Hematopoietic multipotent progenitor cell treated with erythropoietin and hydrocortisone succinate and interleukin-3 and kit ligand, for 4 days (in vitro differentiated cells): ENCODE results near the gene MILR1.
A peak's percentile ranks its signal among the peaks of the same experiment; 100 is the strongest.
"Not testable (repeated sequence)": the region's sequence is repeated elsewhere in the genome, so short reads cannot be mapped to it uniquely, and the experiment has no call there.

Experiments
- DNase-seq: peaks from one replicate; pipeline ENCODE4 v3.0.0-alpha.2; 2015

MILR1 gene

GRCh38 chr17:64448665-64449512 lies at the start of gene MILR1:
TSS of gene MILR1 (plus strand) at chr17:64449115. CDS start at chr17:64449169, 54 bp downstream.
- DNase-seq, result peak; percentile 97

GRCh38 chr17:64399767-64400156 lies 49.2 kb upstream of the MILR1 start:
- DNase-seq, result no peak

- no peak for DNase-seq
These were observed 48.3 kb upstream of the MILR1 start for GRCh38 chr17:64400642-64401041.

- no peak for DNase-seq
These were observed 47.6 kb upstream of the MILR1 start for GRCh38 chr17:64401244-64401860.

- no peak for DNase-seq
These were observed 47.0 kb upstream of the MILR1 start for GRCh38 chr17:64401941-64402340.

- no peak for DNase-seq
These were observed 46.4 kb upstream of the MILR1 start for GRCh38 chr17:64402469-64402868.

GRCh38 chr17:64403881-64404460 lies 44.9 kb upstream of the MILR1 start:
- DNase-seq, result no peak

GRCh38 chr17:64406321-64407200 lies 42.4 kb upstream of the MILR1 start:
- peak; percentile 69 for DNase-seq

- no peak for DNase-seq
These were observed 38.0 kb upstream of the MILR1 start for GRCh38 chr17:64410750-64411490.

- DNase-seq, result peak; percentile 86
These were observed 36.7 kb upstream of the MILR1 start for GRCh38 chr17:64411999-64412771.

- no peak for DNase-seq
These were observed 36.0 kb upstream of the MILR1 start for GRCh38 chr17:64412944-64413381.

GRCh38 chr17:64413513-64413912 lies 35.4 kb upstream of the MILR1 start:
- no peak for DNase-seq

GRCh38 chr17:64418506-64419339 lies 30.2 kb upstream of the MILR1 start:
- DNase-seq, result peak; percentile 88

- peak; percentile 91 for DNase-seq
These were observed 28.7 kb upstream of the MILR1 start for GRCh38 chr17:64420143-64420670.

GRCh38 chr17:64422121-64422520 lies 26.8 kb upstream of the MILR1 start:
- not testable (repeated sequence) for DNase-seq

- DNase-seq, result no peak
These were observed 25.0 kb upstream of the MILR1 start for GRCh38 chr17:64423881-64424280.

GRCh38 chr17:64424324-64424849 lies 24.5 kb upstream of the MILR1 start:
- DNase-seq, result no peak

GRCh38 chr17:64425191-64425590 lies 23.7 kb upstream of the MILR1 start:
- no peak for DNase-seq

- DNase-seq, result no peak
These were observed 22.3 kb upstream of the MILR1 start for GRCh38 chr17:64426596-64426995.

GRCh38 chr17:64428406-64428805 lies 20.5 kb upstream of the MILR1 start:
- DNase-seq, result no peak
